Urinary bladder (tissue), 4 donors: ENCODE results near the gene NFRKB. TPM values are rescaled to one million over a fixed set of nuclear protein-coding genes. Genes with fewer than 3 reads are reported as not detected.

Source experiments
- DNase-seq: peaks from one replicate; pipeline ENCODE4 v3.0.0-alpha.2; 2015; ENCODE audit errors: extremely low spot score
- H3K27ac ChIP-seq: one replicate; pipeline ENCODE4 v1.5.1; 2013; ENCODE audit warnings: low read depth, mild to moderate bottlenecking, moderate library complexity
- H3K36me3 ChIP-seq: one replicate; pipeline ENCODE4 v1.6.1; 2013; ENCODE audit warnings: mild to moderate bottlenecking, moderate library complexity; ENCODE audit not compliant: insufficient read depth
- H3K4me1 ChIP-seq: one replicate; pipeline ENCODE4 v1.6.1; 2013; ENCODE audit warnings: mild to moderate bottlenecking, moderate library complexity; ENCODE audit not compliant: insufficient read depth
- H3K4me3 ChIP-seq: one replicate; pipeline ENCODE4 v1.5.1; 2013; ENCODE audit warnings: low read depth, low read length
- WGBS: extraction: QIAGEN DNeasy Blood & Tissue Kit; methylation state at CpG from one replicate; pipeline ENCODE4 v1.1.7; 2013; 5-methylcytosine and 5-hydroxymethylcytosine counted together
- polyA plus RNA-seq: library from polyadenylated mRNA; stranded (reverse); fragments of 200-250 nt; gene quantifications from one replicate; pipeline ENCODE4 v1.2.3, GENCODE V29; 2013
- total RNA-seq: library from RNA; depleted of rRNA; stranded (reverse); fragments of >200 nt; gene quantifications from one replicate; pipeline ENCODE4 v1.2.3, GENCODE V29; 2014
- donor health status: healthy with polysubstance abuse.
- donor health status: healthy.

NFRKB gene
- total RNA-seq, result 24.7 TPM
- 19.6 TPM for polyA plus RNA-seq

- Histone ChIP-seq H3K4me3 (peak within 1 kb of the TSS; percentile 98), H3K36me3 (no peaks in the 10 kb centered on the region), H3K4me1 (no peaks in the 10 kb centered on the region), H3K27ac (peak within 1 kb of the TSS; percentile 62)
- WGBS, result 1% methylated on average over 77 of the region's 77 CpGs
- DNase-seq, result peak; percentile 48
These were observed at the start of gene NFRKB for GRCh38 chr11:129895126-129896041. NFRKB (minus strand) TSS chr11:129895578; CDS start chr11:129892849, 2,729 bp downstream.

- H3K36me3 ChIP-seq, result peaks cover 3% of the 10 kb centered on the region
- WGBS, result 98% methylated on average over 18 of the region's 18 CpGs
These were observed 49.3 kb upstream of the NFRKB start for GRCh38 chr11:129944696-129945095.

GRCh38 chr11:129943036-129943435 lies 47.7 kb upstream of the NFRKB start:
- Histone ChIP-seq H3K4me3 (no peak overlapping the region), H3K4me1 (no peaks in the 10 kb centered on the region), H3K36me3 (peaks cover 3% of the 10 kb centered on the region), H3K27ac (no peak overlapping the region)
- no peak for DNase-seq

More at GRCh38 chr11:129944696-129945095, 49.3 kb upstream of the NFRKB start:
- no peak overlapping the region for H3K4me3 ChIP-seq
- H3K27ac ChIP-seq, result no peak overlapping the region
- H3K4me1 ChIP-seq, result no peaks in the 10 kb centered on the region
- no peak for DNase-seq

GRCh38 chr11:129939510-129939909 lies 44.1 kb upstream of the NFRKB start:
- 92% methylated on average over 4 of the region's 4 CpGs for WGBS
- Histone ChIP-seq H3K27ac (no peak overlapping the region), H3K4me1 (no peaks in the 10 kb centered on the region), H3K36me3 (peaks cover under 1% of the 10 kb centered on the region), H3K4me3 (no peak overlapping the region)
- no peak for DNase-seq

GRCh38 chr11:129938764-129939163 lies 43.4 kb upstream of the NFRKB start:
- Histone ChIP-seq H3K4me1 (no peaks in the 10 kb centered on the region), H3K36me3 (no peaks in the 10 kb centered on the region), H3K27ac (no peak overlapping the region), H3K4me3 (no peak overlapping the region)
- WGBS, result 92% methylated on average over 5 of the region's 5 CpGs
- no peak for DNase-seq

- no peaks in the 10 kb centered on the region for H3K36me3 ChIP-seq
- no peak overlapping the region for H3K4me3 ChIP-seq
- no peaks in the 10 kb centered on the region for H3K4me1 ChIP-seq
- no peak overlapping the region for H3K27ac ChIP-seq
- WGBS, result 90% methylated on average over 4 of the region's 4 CpGs
- no peak for DNase-seq
These were observed 42.3 kb upstream of the NFRKB start for GRCh38 chr11:129937592-129938238.

GRCh38 chr11:129935723-129936122 lies 40.3 kb upstream of the NFRKB start:
- Histone ChIP-seq H3K4me3 (no peak overlapping the region), H3K4me1 (no peaks in the 10 kb centered on the region), H3K36me3 (no peaks in the 10 kb centered on the region), H3K27ac (no peak overlapping the region)
- WGBS, result 95% methylated on average over 3 of the region's 3 CpGs
- DNase-seq, result no peak

GRCh38 chr11:129933891-129934290 lies 38.5 kb upstream of the NFRKB start:
- H3K36me3 ChIP-seq, result no peaks in the 10 kb centered on the region
- no peak overlapping the region for H3K27ac ChIP-seq
- H3K4me3 ChIP-seq, result no peak overlapping the region
- WGBS, result 96% methylated on average over 9 of the region's 9 CpGs
- no peaks in the 10 kb centered on the region for H3K4me1 ChIP-seq
- DNase-seq, result no peak

- Histone ChIP-seq H3K36me3 (no peaks in the 10 kb centered on the region), H3K27ac (no peak overlapping the region), H3K4me1 (no peaks in the 10 kb centered on the region), H3K4me3 (no peak overlapping the region)
- 99% methylated on average over 1 of the region's 1 CpG for WGBS
- DNase-seq, result no peak
These were observed 37.9 kb upstream of the NFRKB start for GRCh38 chr11:129933262-129933661.

GRCh38 chr11:129932381-129933067 lies 37.1 kb upstream of the NFRKB start:
- Histone ChIP-seq H3K36me3 (no peaks in the 10 kb centered on the region), H3K4me1 (no peaks in the 10 kb centered on the region), H3K4me3 (no peak overlapping the region), H3K27ac (no peak overlapping the region)
- WGBS, result 89% methylated on average over 7 of the region's 7 CpGs
- DNase-seq, result no peak

GRCh38 chr11:129930743-129931142 lies 35.4 kb upstream of the NFRKB start:
- no peak for DNase-seq

GRCh38 chr11:129930296-129930695 lies 34.9 kb upstream of the NFRKB start:
- no peaks in the 10 kb centered on the region for H3K4me1 ChIP-seq
- H3K36me3 ChIP-seq, result no peaks in the 10 kb centered on the region
- H3K27ac ChIP-seq, result no peak overlapping the region
- no peak for DNase-seq
- WGBS, result 84% methylated on average over 6 of the region's 6 CpGs
- H3K4me3 ChIP-seq, result no peak overlapping the region

More at GRCh38 chr11:129930743-129931142, 35.4 kb upstream of the NFRKB start:
- WGBS, result 94% methylated on average over 13 of the region's 13 CpGs
- Histone ChIP-seq H3K36me3 (no peaks in the 10 kb centered on the region), H3K4me3 (no peak overlapping the region), H3K4me1 (no peaks in the 10 kb centered on the region), H3K27ac (no peak overlapping the region)

- H3K4me1 ChIP-seq, result no peaks in the 10 kb centered on the region
- H3K4me3 ChIP-seq, result no peak overlapping the region
- no peak for DNase-seq
- 88% methylated on average over 2 of the region's 2 CpGs for WGBS
- H3K27ac ChIP-seq, result no peak overlapping the region
- no peaks in the 10 kb centered on the region for H3K36me3 ChIP-seq
These were observed 34.3 kb upstream of the NFRKB start for GRCh38 chr11:129929721-129930120.
